Keratinocyte (primary cell): Measurements from ENCODE around the gene SHROOM1. TPM values are rescaled to one million over a fixed set of nuclear protein-coding genes. Genes with fewer than 3 reads are reported as not detected.

Source experiments
- DNase-seq: peaks from one replicate; pipeline ENCODE4 v3.0.0-alpha.2; 2011; ENCODE audit warnings: low read depth, missing footprints, low spot score
- FAIRE-seq: peaks from 2 replicates; lab custom pipeline; 2011; peaks lifted over from hg19 to GRCh38; lab: Jason Lieb, UNC
- H2AFZ ChIP-seq: 2 replicates; pipeline ENCODE4 v1.6.0; 2012; ENCODE audit warnings: low read length, control low read depth, inconsistent platforms; ENCODE audit not compliant: control insufficient read depth
- H3K27ac ChIP-seq: 2 replicates; pipeline ENCODE4 v1.5.1; 2011; ENCODE audit warnings: low read length; ENCODE audit not compliant: control insufficient read depth, insufficient read depth
- H3K27me3 ChIP-seq: 3 replicates; pipeline ENCODE4 v1.6.0; 2011; ENCODE audit warnings: low read length; ENCODE audit not compliant: control insufficient read depth, insufficient read depth; ENCODE audit errors: extremely low read depth
- H3K36me3 ChIP-seq, 2 experiments: 2 replicates in 1 of 2; 3 replicates in 1 of 2; pipeline ENCODE4 v1.5.1; 2011; ENCODE audit warnings: low read length in 2 of 2, mild to moderate bottlenecking in 1 of 2; ENCODE audit not compliant: control insufficient read depth in 2 of 2, insufficient read depth in 2 of 2; ENCODE audit errors: extremely low read depth in 1 of 2
- H3K4me1 ChIP-seq: 3 replicates; pipeline ENCODE4 v1.5.1; 2011; ENCODE audit warnings: low read length; ENCODE audit not compliant: control insufficient read depth, insufficient read depth; ENCODE audit errors: extremely low read depth
- H3K4me2 ChIP-seq: 3 replicates; pipeline ENCODE4 v1.6.0; 2011; ENCODE audit warnings: low read depth, low read length; ENCODE audit not compliant: control insufficient read depth, insufficient read depth; ENCODE audit errors: extremely low read depth
- H3K4me3 ChIP-seq, 3 experiments: fragments of 200-600 bp in 1 of 3; sonication (generic) in 1 of 3; 2 replicates in 2 of 3; 3 replicates in 1 of 3; pipeline ENCODE4 v1.5.1; 2011 to 2016; ENCODE audit warnings: low read length in 3 of 3, mild to moderate bottlenecking in 3 of 3, control low read depth in 2 of 3, inconsistent platforms in 1 of 3, low read depth in 1 of 3, mixed read lengths in 1 of 3, mixed run types in 1 of 3, moderate library complexity in 1 of 3; ENCODE audit not compliant: control insufficient read depth in 2 of 3, insufficient read depth in 2 of 3; ENCODE audit errors: extremely low read depth in 1 of 3
- H3K79me2 ChIP-seq: 2 replicates; pipeline ENCODE4 v1.6.0; 2012; ENCODE audit warnings: low read length; ENCODE audit not compliant: control insufficient read depth, insufficient read depth
- H3K9ac ChIP-seq: 3 replicates; pipeline ENCODE4 v1.6.0; 2011; ENCODE audit warnings: low read length; ENCODE audit not compliant: control insufficient read depth, insufficient read depth; ENCODE audit errors: extremely low read depth
- H3K9me1 ChIP-seq: 3 replicates; pipeline ENCODE4 v1.6.0; 2011; ENCODE audit warnings: low read length; ENCODE audit not compliant: control insufficient read depth, insufficient read depth; ENCODE audit errors: extremely low read depth
- H3K9me3 ChIP-seq: 2 replicates; pipeline ENCODE4 v1.5.1; 2012; ENCODE audit warnings: low read depth, low read length; ENCODE audit not compliant: control insufficient read depth
- H4K20me1 ChIP-seq: 3 replicates; pipeline ENCODE4 v1.6.0; 2011; ENCODE audit warnings: low read length; ENCODE audit not compliant: control insufficient read depth, insufficient read depth; ENCODE audit errors: extremely low read depth
- CTCF ChIP-seq, 3 experiments: IDR thresholded peaks in 1 of 3; conservative IDR thresholded peaks in 1 of 3; optimal IDR thresholded peaks in 1 of 3; 2 replicates in 2 of 3; 3 replicates in 1 of 3; pipeline versions ENCODE3 to v1.5.1; 2011; ENCODE audit warnings: low read length in 3 of 3, mild to moderate bottlenecking in 3 of 3, moderate library complexity in 2 of 3, control low read depth in 1 of 3, inconsistent platforms in 1 of 3; ENCODE audit not compliant: insufficient read depth in 2 of 3; ENCODE audit errors: extremely low read depth in 1 of 3
- EZH2 ChIP-seq: IDR thresholded peaks from one replicate; pipeline ENCODE4 v1.6.1; 2012; ENCODE audit warnings: inconsistent platforms, mild to moderate bottlenecking, low read length, moderate library complexity
- dilution Hi-C: fragments of 300-500 bp; cut with MboI; formaldehyde crosslinking; loops from one replicate; pipeline ENCODE4 v1.7.0; 2020; ENCODE audit warnings: low sequenced_read_pairs; ENCODE audit not compliant: extremely low pct_ligation_motif_present
- polyA plus RNA-seq, 5 experiments: library from polyadenylated mRNA; depleted of rRNA in 3 of 5; stranded (reverse) in 3 of 5; stranded (forward) in 1 of 5; unstranded in 1 of 5; fragments of >200 nt; gene quantifications; 1 replicate in 1 of 5; 2 replicates in 3 of 5; 3 replicates in 1 of 5; pipeline versions ENCODE4 v1.2.1 to v1.2.3, GENCODE V29; 2011 to 2012; ENCODE audit warnings: missing spikeins in 2 of 5, low read depth in 1 of 5, low replicate concordance in 1 of 5

SHROOM1 gene
- polyA plus RNA-seq, 1 donor (not counting 4 experiments of a cell fraction or from before 2014, with no cell fraction given): 0.25 TPM

GRCh38 chr5:132790201-132790865 lies 40.1 kb downstream of the SHROOM1 start:
- FAIRE-seq (no peak), DNase-seq (no peak)
- H3K4me2 ChIP-seq: no peak overlapping the region

GRCh38 chr5:132788990-132789886 lies 41.2 kb downstream of the SHROOM1 start:
- Histone ChIP-seq H3K4me3 (no peak overlapping the region), H4K20me1 (no peaks in the 10 kb centered on the region), H3K36me3 (no peaks in the 10 kb centered on the region), H2AFZ (no peak overlapping the region), H3K79me2 (no peaks in the 10 kb centered on the region), H3K4me2 (no peak overlapping the region), H3K27me3 (no peaks in the 10 kb centered on the region), H3K9me1 (no peaks in the 10 kb centered on the region), H3K9ac (no peak overlapping the region), H3K9me3 (no peaks in the 10 kb centered on the region), H3K27ac (no peak overlapping the region), H3K4me1 (no peaks in the 10 kb centered on the region)
- dilution Hi-C loops: no loop called here
- DNase-seq (no peak), FAIRE-seq (no peak)
- no peak for TF ChIP-seq EZH2
- TF ChIP-seq CTCF (optimal IDR thresholded peaks at IDR 0.05 in 1 of 3, IDR thresholded peaks at IDR 0.05 in 1 of 3, conservative IDR thresholded peaks at IDR 0.05 in 1 of 3; ENCODE audit: extremely low read depth in 1 of 3, insufficient read depth in 2 of 3, low read length in 3 of 3): no peak

More at GRCh38 chr5:132790201-132790865, 40.1 kb downstream of the SHROOM1 start:
- no peak overlapping the region for H3K27ac ChIP-seq
- no peaks in the 10 kb centered on the region for H3K27me3 ChIP-seq
- no peaks in the 10 kb centered on the region for H3K4me1 ChIP-seq
- no peaks in the 10 kb centered on the region for H3K9me3 ChIP-seq
- H3K4me3 ChIP-seq: no peak overlapping the region
- no peaks in the 10 kb centered on the region for H4K20me1 ChIP-seq
- dilution Hi-C loops: no loop called here
- TF ChIP-seq CTCF (optimal IDR thresholded peaks at IDR 0.05 in 1 of 3, IDR thresholded peaks at IDR 0.05 in 1 of 3, conservative IDR thresholded peaks at IDR 0.05 in 1 of 3; ENCODE audit: extremely low read depth in 1 of 3, insufficient read depth in 2 of 3, low read length in 3 of 3): no peak
- no peak for TF ChIP-seq EZH2
- no peaks in the 10 kb centered on the region for H3K79me2 ChIP-seq
- no peak overlapping the region for H2AFZ ChIP-seq
- H3K9ac ChIP-seq: no peak overlapping the region
- H3K9me1 ChIP-seq: no peaks in the 10 kb centered on the region
- no peaks in the 10 kb centered on the region for H3K36me3 ChIP-seq
